Astrocyte of the cerebellum (primary cell): ENCODE measurements around the gene RGL2.

ENCODE experiments used
- DNase-seq: peaks from one replicate; pipeline ENCODE4 v3.0.0-alpha.2; 2011; ENCODE audit warnings: low read depth
- H3K4me3 ChIP-seq: 2 replicates; pipeline ENCODE4 v1.5.1; 2011; ENCODE audit warnings: mild to moderate bottlenecking, low read depth, low read length, moderate library complexity
- in situ Hi-C: cut with HindIII; loops from 2 replicates; pipeline ENCODE4 v1.10.0; 2017; ENCODE audit warnings: low sequenced_read_pairs
- TF ChIP-seq, protein P1 (sequence below): IDR thresholded peaks from 2 replicates; pipeline ENCODE4 v1.5.1; 2012; ENCODE audit warnings: low read length, low read depth, moderate library complexity, mild to moderate bottlenecking; ENCODE audit errors: missing control alignments

The RGL2 gene

DNA sequence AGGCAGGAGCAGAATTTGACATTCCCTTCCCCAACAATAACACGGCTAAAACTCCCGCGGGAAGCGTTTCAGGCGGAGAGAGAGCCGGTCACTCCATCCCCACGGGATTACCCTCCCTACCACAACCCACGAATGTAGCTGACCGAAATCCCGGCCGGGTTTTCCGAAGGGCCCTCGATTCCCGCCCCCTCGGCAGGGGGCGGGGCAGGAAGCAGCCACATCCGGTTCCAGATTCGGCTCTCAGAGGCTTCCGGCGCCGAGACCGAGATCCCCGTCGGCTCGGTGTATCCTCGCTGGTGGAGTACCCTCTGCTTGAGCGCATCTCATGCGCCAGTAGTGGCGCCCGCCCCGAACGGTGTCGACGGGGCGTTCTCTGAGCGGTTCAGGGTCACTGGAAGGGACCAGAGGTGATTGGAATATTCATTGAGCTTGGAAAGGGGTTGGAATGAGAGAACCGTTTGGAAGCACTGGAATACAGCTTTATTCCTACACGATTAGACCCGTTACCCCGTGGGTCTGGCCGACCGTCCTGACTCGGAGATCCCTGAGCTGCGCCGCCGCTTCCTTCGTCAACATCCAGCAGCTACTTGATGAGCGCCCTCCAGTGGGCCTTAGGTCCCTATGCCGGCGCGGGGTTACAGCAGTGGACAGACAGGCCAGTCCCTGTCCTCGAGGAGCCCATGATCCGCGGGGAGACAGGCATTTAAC, 649 bp upstream of the RGL2 start:
- in situ Hi-C loops: no loop called here
- no peak for DNase-seq
- TF ChIP-seq, protein P1, sequence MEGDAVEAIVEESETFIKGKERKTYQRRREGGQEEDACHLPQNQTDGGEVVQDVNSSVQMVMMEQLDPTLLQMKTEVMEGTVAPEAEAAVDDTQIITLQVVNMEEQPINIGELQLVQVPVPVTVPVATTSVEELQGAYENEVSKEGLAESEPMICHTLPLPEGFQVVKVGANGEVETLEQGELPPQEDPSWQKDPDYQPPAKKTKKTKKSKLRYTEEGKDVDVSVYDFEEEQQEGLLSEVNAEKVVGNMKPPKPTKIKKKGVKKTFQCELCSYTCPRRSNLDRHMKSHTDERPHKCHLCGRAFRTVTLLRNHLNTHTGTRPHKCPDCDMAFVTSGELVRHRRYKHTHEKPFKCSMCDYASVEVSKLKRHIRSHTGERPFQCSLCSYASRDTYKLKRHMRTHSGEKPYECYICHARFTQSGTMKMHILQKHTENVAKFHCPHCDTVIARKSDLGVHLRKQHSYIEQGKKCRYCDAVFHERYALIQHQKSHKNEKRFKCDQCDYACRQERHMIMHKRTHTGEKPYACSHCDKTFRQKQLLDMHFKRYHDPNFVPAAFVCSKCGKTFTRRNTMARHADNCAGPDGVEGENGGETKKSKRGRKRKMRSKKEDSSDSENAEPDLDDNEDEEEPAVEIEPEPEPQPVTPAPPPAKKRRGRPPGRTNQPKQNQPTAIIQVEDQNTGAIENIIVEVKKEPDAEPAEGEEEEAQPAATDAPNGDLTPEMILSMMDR: peak; percentile 85
- peak overlapping the region; percentile 73 for H3K4me3 ChIP-seq

DNA sequence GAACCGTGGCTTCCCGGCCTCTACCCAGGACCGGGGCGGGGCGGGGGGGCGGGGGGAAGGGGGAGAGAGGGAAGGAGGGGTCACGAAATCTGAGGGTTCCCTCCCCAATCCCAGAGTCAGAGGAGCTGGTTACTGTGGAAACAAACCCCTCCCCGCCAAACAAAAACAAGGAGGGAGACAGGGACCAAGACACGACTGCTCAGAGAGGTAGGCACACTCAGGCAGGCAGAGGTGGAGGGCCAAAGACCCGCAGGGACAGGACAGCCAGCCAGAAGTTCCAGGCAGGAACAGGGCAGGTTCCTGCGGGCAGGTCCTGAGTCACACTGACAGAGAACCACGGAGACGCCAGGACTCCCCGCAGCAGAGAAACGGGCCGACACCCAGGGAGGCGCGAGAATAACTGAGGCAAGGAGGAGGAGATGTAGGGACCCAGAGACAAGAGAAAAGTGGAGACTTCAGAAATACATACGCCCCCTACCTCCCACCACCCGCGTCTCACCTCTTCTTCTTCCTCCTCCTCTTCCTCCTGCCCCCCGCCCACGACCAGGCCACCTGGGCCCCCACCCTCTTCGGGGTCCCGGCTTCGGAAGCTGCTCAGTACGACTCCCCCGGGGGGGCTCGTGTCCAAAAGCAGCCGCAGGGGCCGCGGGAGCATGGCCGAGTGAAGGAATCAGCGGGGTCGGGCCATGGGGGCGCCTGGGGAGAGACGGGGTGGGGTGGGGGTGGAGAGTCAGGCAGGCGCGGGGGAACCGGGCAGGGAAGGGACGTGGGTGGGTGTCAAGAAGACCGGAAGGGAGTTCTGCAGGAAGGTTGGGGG, 578 bp downstream of the RGL2 start:
- H3K4me3 ChIP-seq: peak overlapping the region; percentile 73
- TF ChIP-seq, protein P1: no peak
- in situ Hi-C loops: no loop called here
- no peak for DNase-seq

DNA sequence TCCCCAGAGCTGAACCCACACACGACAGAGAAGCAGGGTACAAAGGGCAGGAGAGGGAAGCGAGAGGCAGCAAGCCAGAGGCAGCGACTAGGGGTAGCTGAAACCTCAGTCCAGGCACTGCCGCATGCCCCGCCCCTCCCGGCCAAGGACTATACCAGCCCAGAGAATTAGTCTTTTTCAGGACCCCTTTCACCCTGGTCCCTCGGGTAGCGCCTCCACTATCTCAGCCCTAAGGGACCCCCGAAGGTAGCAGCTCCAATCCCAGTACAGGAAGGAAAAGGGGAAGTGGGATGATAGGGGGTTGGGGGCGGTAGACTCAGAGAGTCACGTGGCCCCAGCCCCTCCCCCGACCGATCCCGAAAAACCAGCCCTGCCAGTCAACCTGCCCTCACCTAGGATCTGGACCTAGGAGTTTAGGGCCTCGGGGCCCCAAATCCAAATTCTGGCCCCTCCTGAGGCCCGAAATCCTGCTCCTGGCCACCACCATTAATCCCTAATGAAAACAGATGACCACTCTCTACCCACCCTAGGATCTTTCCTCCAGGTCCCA, 1.3 kb downstream of the RGL2 start:
- DNase-seq: no peak
- TF ChIP-seq, protein P1: no peak
- in situ Hi-C loops: no loop called here
- peak overlapping the region; percentile 73 for H3K4me3 ChIP-seq

DNA sequence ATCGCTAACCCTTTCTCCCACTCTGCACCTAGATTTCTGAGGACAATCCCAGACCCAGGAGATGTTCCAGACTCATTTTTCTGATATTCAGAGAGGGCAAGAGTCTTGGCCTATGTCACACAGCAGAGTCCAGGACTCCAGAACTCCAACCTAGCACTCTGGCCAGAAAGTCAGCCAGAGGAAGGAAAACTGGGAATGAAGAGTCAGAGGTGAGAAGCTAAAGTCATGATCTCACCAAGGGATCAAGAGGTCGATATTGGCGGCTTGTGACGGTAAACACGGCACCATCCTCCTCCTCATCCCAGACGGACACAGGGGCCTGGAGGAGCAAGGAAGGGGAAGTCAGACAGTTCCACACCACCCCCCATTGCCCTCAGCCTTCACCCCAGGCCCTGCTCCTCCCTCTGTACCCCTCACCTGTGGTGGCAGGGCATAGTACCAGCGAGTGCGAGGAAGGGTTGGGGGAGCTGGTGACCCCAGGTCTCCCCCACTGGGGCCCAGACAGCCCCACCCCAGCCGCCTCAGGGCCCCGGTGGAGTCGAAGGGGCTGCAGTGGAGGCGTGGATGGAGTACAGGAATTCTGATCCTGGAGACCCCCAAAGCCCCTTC, 1.8 kb downstream of the RGL2 start:
- H3K4me3 ChIP-seq: peak overlapping the region; percentile 73
- in situ Hi-C loops: no loop called here
- DNase-seq: no peak
- TF ChIP-seq, protein P1: no peak

DNA sequence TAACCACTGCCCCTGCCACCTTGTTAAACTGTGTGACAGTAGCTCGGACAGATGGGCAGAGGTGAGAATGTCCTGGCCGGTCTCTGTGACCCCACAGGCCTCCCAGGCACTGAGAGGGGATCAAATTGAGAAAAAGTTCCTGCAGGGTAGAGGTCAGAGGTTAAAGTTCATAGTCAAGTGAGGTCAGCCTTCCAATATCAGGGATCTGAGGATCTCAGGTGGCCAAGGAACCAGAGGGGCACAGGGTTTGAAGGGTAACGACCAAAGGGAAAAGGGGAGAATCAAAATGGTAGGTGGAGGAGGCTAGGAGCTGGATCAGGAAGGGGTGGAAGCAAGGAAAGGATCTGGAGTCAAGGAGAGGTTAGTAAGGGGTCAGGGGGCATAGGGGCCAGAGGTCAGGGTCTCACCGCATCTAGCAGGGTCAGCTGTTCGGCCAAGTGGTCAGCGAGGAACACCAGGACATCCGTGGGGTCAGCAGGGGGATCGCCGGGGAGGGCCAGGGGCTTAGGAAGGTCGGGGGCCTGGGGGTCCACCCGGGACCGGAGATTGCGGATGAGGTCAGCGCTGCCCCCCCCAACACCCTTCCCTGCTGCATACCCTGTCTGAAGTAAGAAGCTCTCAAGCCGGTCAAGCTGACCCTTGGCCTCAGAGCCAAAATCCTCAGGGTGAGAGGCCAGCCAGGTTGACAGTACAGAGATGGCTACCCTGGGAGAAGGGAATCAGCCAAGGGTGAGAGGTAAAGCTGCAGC, 2.9 kb downstream of the RGL2 start:
- in situ Hi-C loops: no loop called here
- TF ChIP-seq, protein P1: no peak
- DNase-seq: no peak
- no peak overlapping the region for H3K4me3 ChIP-seq
